BJ (cell line): ENCODE measurements around the gene CCNL1. TPM values are rescaled to one million over a fixed set of nuclear protein-coding genes. Genes with fewer than 3 reads are reported as not detected.

Experiments used
- CTCF ChIA-PET: fragments of 350-600 bp; formaldehyde crosslinking; extraction: SDS; loops from one replicate; lab custom pipeline; 2021; ENCODE audit warnings: antibody characterized with exemption, inconsistent platforms; lab: Yijun Ruan, JAX
- POLR2A ChIA-PET: fragments of 300-600 bp; sonication (Branson Sonifier 250); formaldehyde crosslinking; extraction: SDS; loops from one replicate; lab custom pipeline; 2021; ENCODE audit warnings: antibody characterized with exemption; lab: Charles Lee
- DNase-seq: peaks from one replicate; pipeline ENCODE4 v3.0.0-alpha.2; 2011; ENCODE audit warnings: low read depth
- H3K27me3 ChIP-seq: 2 replicates; pipeline ENCODE4 v1.6.0; 2011; ENCODE audit warnings: low read length; ENCODE audit not compliant: control insufficient read depth, insufficient read depth
- H3K36me3 ChIP-seq: 2 replicates; pipeline ENCODE4 v1.5.1; 2011; ENCODE audit warnings: low read length; ENCODE audit not compliant: control insufficient read depth, insufficient read depth
- H3K4me3 ChIP-seq: 2 replicates; pipeline ENCODE4 v1.5.1; 2011; ENCODE audit warnings: low read depth, mild to moderate bottlenecking, control low read depth, low read length
- CTCF ChIP-seq: IDR thresholded peaks from 2 replicates; pipeline ENCODE4 v1.5.1; 2011; ENCODE audit warnings: low read depth, mild to moderate bottlenecking, control low read depth, inconsistent platforms, low read length, moderate library complexity; ENCODE audit not compliant: insufficient read depth
- polyA plus RNA-seq: library from polyadenylated mRNA; depleted of rRNA; stranded (reverse); fragments of >200 nt; gene quantifications from 2 replicates; pipeline ENCODE4 v1.2.3, GENCODE V29; 2011
- small RNA-seq: library from RNA; depleted of rRNA; stranded (forward); fragments of <200 nt; gene quantifications from one replicate; pipeline ENCODE3, GENCODE V24; 2012; ENCODE audit warnings: low replicate concordance, low read depth; ENCODE audit not compliant: insufficient read length

Gene CCNL1
- polyA plus RNA-seq, 1 experiment: 145 TPM

- no peak for TF ChIP-seq CTCF
- Histone ChIP-seq H3K36me3 (no peaks in the 10 kb centered on the region), H3K27me3 (no peaks in the 10 kb centered on the region), H3K4me3 (no peak overlapping the region)
- POLR2A ChIA-PET: interaction anchor here (0.7 kb wide), 1 partner anchor 550 kb away, joined by 5 read pairs; no protein-coding TSS in a partner anchor
- CTCF ChIA-PET: interaction anchor here (0.6 to 1.6 kb wide), 7 partner anchors 9 to 306 kb away, joined by 3 to 7 read pairs (median 3); no protein-coding TSS in a partner anchor
- DNase-seq: no peak
Measured at GRCh38 chr3:157098121-157098822, 61.7 kb downstream of the CCNL1 start.

Small RNA genes lying within 50 kb of the gene (small RNA-seq; reads per million reads assigned to genes)
- not detected for gene RF00019
- not detected for gene RNA5SP146
